ENCODE data around the gene TMEM53.
"Not testable (repeated sequence)": the region's sequence is repeated elsewhere in the genome, so short reads cannot be mapped to it uniquely, and the experiment has no call there.

Gene TMEM53

GRCh38 chr1:44674113-44675000 lies at the start of gene TMEM53, which contains the start of gene ARMH1:
Gene TMEM53, minus strand, starts transcription at chr1:44674481. Its CDS starts 90 bp downstream, at chr1:44674391.
Gene ARMH1, plus strand, starts transcription at chr1:44674714. Its CDS starts 14,984 bp downstream, at chr1:44689698.
- DNase-seq: peak; percentile 99

- DNase-seq: peak; percentile 61 to 68
Observed at GRCh38 chr1:44723496-44724295, 49.4 kb upstream of the TMEM53 start.

- DNase-seq: no peak
Observed at GRCh38 chr1:44723064-44723463, 48.8 kb upstream of the TMEM53 start.

GRCh38 chr1:44721485-44722361 lies 47.4 kb upstream of the TMEM53 start:
- peak; percentile 99 for DNase-seq

- peak in 1 of 2 donors; percentile 34 for DNase-seq
Observed at GRCh38 chr1:44720281-44720680, 46.0 kb upstream of the TMEM53 start.

GRCh38 chr1:44719318-44719717 lies 45.0 kb upstream of the TMEM53 start:
- DNase-seq: no peak

- no peak for DNase-seq
Observed at GRCh38 chr1:44718091-44718490, 43.8 kb upstream of the TMEM53 start.

- no peak for DNase-seq
Observed at GRCh38 chr1:44717653-44718052, 43.4 kb upstream of the TMEM53 start.

- no peak for DNase-seq
Observed at GRCh38 chr1:44717156-44717555, 42.9 kb upstream of the TMEM53 start.

GRCh38 chr1:44714944-44715571 lies 40.8 kb upstream of the TMEM53 start:
- DNase-seq: peak; percentile 63 to 91

GRCh38 chr1:44714532-44714931 lies 40.3 kb upstream of the TMEM53 start:
- DNase-seq: no peak

GRCh38 chr1:44713321-44713781 lies 39.1 kb upstream of the TMEM53 start:
- no peak for DNase-seq

GRCh38 chr1:44707959-44708831 lies 33.9 kb upstream of the TMEM53 start:
- peak; percentile 72 to 89 for DNase-seq

GRCh38 chr1:44707112-44707881 lies 33.0 kb upstream of the TMEM53 start:
- no peak for DNase-seq

- DNase-seq: no peak
Observed at GRCh38 chr1:44705938-44706337, 31.7 kb upstream of the TMEM53 start.

GRCh38 chr1:44705470-44705869 lies 31.2 kb upstream of the TMEM53 start:
- no peak for DNase-seq

- no peak for DNase-seq
Observed at GRCh38 chr1:44701141-44701573, 26.9 kb upstream of the TMEM53 start.

- no peak for DNase-seq
Observed at GRCh38 chr1:44700573-44700972, 26.3 kb upstream of the TMEM53 start.

GRCh38 chr1:44699375-44699774 lies 25.1 kb upstream of the TMEM53 start:
- DNase-seq: not testable (repeated sequence)

- peak; percentile 54 to 58 for DNase-seq
Observed at GRCh38 chr1:44698138-44698537, 23.9 kb upstream of the TMEM53 start.
